Vagina (tissue), 2 donors: ENCODE data around the gene EDC4. TPM values are rescaled to one million over a fixed set of nuclear protein-coding genes. Genes with fewer than 3 reads are reported as not detected.

Source experiments
- DNase-seq, 2 donors: peaks; one replicate each; pipeline ENCODE4 v3.0.0-alpha.2; 2017; ENCODE audit errors: extremely low spot score in 2 of 2
- H3K27ac ChIP-seq: fragments of 200-600 bp; sonication (generic); one replicate; pipeline ENCODE4 v1.5.1; 2019
- H3K27me3 ChIP-seq: fragments of 200-600 bp; sonication (generic); one replicate; pipeline ENCODE4 v1.5.1; 2019
- H3K36me3 ChIP-seq, 2 donors: fragments of 200-600 bp; sonication (generic); one replicate each; pipeline ENCODE4 v1.5.1; 2017 to 2019
- H3K4me1 ChIP-seq: fragments of 200-600 bp; sonication (generic); one replicate; pipeline ENCODE4 v1.5.1; 2019
- H3K4me3 ChIP-seq, 2 donors: fragments of 200-600 bp; sonication (generic); 1 replicate in 1 of 2; 2 replicates in 1 of 2; pipeline ENCODE4 v1.5.1; 2016 to 2019
- H3K9me3 ChIP-seq: fragments of 200-600 bp; sonication (generic); one replicate; pipeline ENCODE4 v1.5.1; 2019
- CTCF ChIP-seq, 3 experiments: fragments of 450-650 bp in 2 of 3; fragments of 200-600 bp in 1 of 3; sonication (generic) in 1 of 3; IDR thresholded peaks; one replicate each; pipeline ENCODE4 v1.5.1; 2017 to 2019; ENCODE audit warnings: antibody characterized with exemption in 3 of 3, mild to moderate bottlenecking in 2 of 3, moderate library complexity in 2 of 3
- POLR2A ChIP-seq, 2 donors: fragments of 450-650 bp; IDR thresholded peaks; one replicate each; pipeline ENCODE4 v1.6.1; 2017; ENCODE audit warnings: antibody characterized with exemption in 2 of 2, mild to moderate bottlenecking in 2 of 2, moderate library complexity in 2 of 2
- POLR2AphosphoS5 ChIP-seq, 2 donors: sonication (generic); formaldehyde crosslinking; IDR thresholded peaks; one replicate each; pipeline ENCODE4 v1.9.0; 2017; ENCODE audit warnings: antibody characterized with exemption in 2 of 2, mild to moderate bottlenecking in 2 of 2, low read depth in 1 of 2; ENCODE audit not compliant: insufficient read depth in 1 of 2
- intact Hi-C: fragments of 100-400 bp; cut with DNase I; formaldehyde crosslinking; loops from one replicate; pipeline ENCODE4 v1.15.1; 2023
- total RNA-seq: library from RNA; depleted of rRNA; stranded (reverse); fragments of >200 nt; gene quantifications from one replicate; pipeline ENCODE4 v1.2.3, GENCODE V29; 2016

EDC4 gene
- total RNA-seq, 1 donor from 2014 or later = 71.9 TPM

GRCh38 chr16:67901734-67902133 is 28.9 kb downstream of the EDC4 start:
- DNase-seq = no peak
- no peaks in the 10 kb centered on the region for H3K36me3 ChIP-seq
- H3K9me3 ChIP-seq = no peaks in the 10 kb centered on the region
- H3K4me3 ChIP-seq = no peak overlapping the region
- intact Hi-C loops = no loop called here
- no peak overlapping the region for H3K27ac ChIP-seq
- no peaks in the 10 kb centered on the region for H3K27me3 ChIP-seq
- no peak for TF ChIP-seq CTCF (IDR thresholded peaks at IDR 0.05)
- no peak for TF ChIP-seq POLR2AphosphoS5 (IDR thresholded peaks at IDR 0.05; ENCODE audit: insufficient read depth in 1 of 2, low read depth in 1 of 2)
- no peak for TF ChIP-seq POLR2A (IDR thresholded peaks at IDR 0.05)
- peaks cover 16% of the 10 kb centered on the region for H3K4me1 ChIP-seq

- Histone ChIP-seq H3K27ac (no peak overlapping the region), H3K4me3 (no peak overlapping the region), H3K4me1 (peaks cover 5% of the 10 kb centered on the region), H3K27me3 (no peaks in the 10 kb centered on the region), H3K9me3 (no peaks in the 10 kb centered on the region), H3K36me3 (no peaks in the 10 kb centered on the region)
- TF ChIP-seq POLR2AphosphoS5 (IDR thresholded peaks at IDR 0.05; ENCODE audit: insufficient read depth in 1 of 2, low read depth in 1 of 2) (no peak), POLR2A (IDR thresholded peaks at IDR 0.05) (no peak), CTCF (IDR thresholded peaks at IDR 0.05) (no peak)
- intact Hi-C loops = no loop called here
- no peak for DNase-seq
Observed at GRCh38 chr16:67902831-67903230, 30.0 kb downstream of the EDC4 start.

- Histone ChIP-seq H3K27me3 (no peaks in the 10 kb centered on the region), H3K4me3 (no peak overlapping the region), H3K9me3 (no peaks in the 10 kb centered on the region), H3K4me1 (no peaks in the 10 kb centered on the region), H3K27ac (no peak overlapping the region), H3K36me3 (peaks cover 0 to 24% of the 10 kb centered on the region in 2 donors)
- DNase-seq = no peak
- intact Hi-C loops = no loop called here
- TF ChIP-seq POLR2AphosphoS5 (IDR thresholded peaks at IDR 0.05; ENCODE audit: insufficient read depth in 1 of 2, low read depth in 1 of 2) (no peak), CTCF (IDR thresholded peaks at IDR 0.05) (no peak), POLR2A (IDR thresholded peaks at IDR 0.05) (no peak)
Observed at GRCh38 chr16:67907397-67908180, 34.7 kb downstream of the EDC4 start.

GRCh38 chr16:67909056-67909742 is 36.3 kb downstream of the EDC4 start:
- DNase-seq = no peak
- Histone ChIP-seq H3K27ac (no peak overlapping the region), H3K9me3 (no peaks in the 10 kb centered on the region), H3K36me3 (peaks cover 0 to 24% of the 10 kb centered on the region in 2 donors), H3K27me3 (no peaks in the 10 kb centered on the region), H3K4me3 (no peak overlapping the region), H3K4me1 (no peaks in the 10 kb centered on the region)
- intact Hi-C loops = no loop called here
- no peak for TF ChIP-seq CTCF (IDR thresholded peaks at IDR 0.05)
- TF ChIP-seq POLR2A (IDR thresholded peaks at IDR 0.05) = no peak
- no peak for TF ChIP-seq POLR2AphosphoS5 (IDR thresholded peaks at IDR 0.05; ENCODE audit: insufficient read depth in 1 of 2, low read depth in 1 of 2)

GRCh38 chr16:67910158-67910557 is 37.3 kb downstream of the EDC4 start:
- intact Hi-C loops = no loop called here
- DNase-seq = no peak
- no peaks in the 10 kb centered on the region for H3K27me3 ChIP-seq
- no peak for TF ChIP-seq POLR2AphosphoS5 (IDR thresholded peaks at IDR 0.05; ENCODE audit: insufficient read depth in 1 of 2, low read depth in 1 of 2)
- TF ChIP-seq CTCF (IDR thresholded peaks at IDR 0.05) = no peak
- TF ChIP-seq POLR2A (IDR thresholded peaks at IDR 0.05) = no peak
- H3K27ac ChIP-seq = no peak overlapping the region
- no peaks in the 10 kb centered on the region for H3K9me3 ChIP-seq
- peaks cover 0 to 24% of the 10 kb centered on the region in 2 donors for H3K36me3 ChIP-seq
- H3K4me1 ChIP-seq = peaks cover 5% of the 10 kb centered on the region
- H3K4me3 ChIP-seq = no peak overlapping the region
